Measurements from ENCODE around the gene PALD1.

The PALD1 gene

DNA sequence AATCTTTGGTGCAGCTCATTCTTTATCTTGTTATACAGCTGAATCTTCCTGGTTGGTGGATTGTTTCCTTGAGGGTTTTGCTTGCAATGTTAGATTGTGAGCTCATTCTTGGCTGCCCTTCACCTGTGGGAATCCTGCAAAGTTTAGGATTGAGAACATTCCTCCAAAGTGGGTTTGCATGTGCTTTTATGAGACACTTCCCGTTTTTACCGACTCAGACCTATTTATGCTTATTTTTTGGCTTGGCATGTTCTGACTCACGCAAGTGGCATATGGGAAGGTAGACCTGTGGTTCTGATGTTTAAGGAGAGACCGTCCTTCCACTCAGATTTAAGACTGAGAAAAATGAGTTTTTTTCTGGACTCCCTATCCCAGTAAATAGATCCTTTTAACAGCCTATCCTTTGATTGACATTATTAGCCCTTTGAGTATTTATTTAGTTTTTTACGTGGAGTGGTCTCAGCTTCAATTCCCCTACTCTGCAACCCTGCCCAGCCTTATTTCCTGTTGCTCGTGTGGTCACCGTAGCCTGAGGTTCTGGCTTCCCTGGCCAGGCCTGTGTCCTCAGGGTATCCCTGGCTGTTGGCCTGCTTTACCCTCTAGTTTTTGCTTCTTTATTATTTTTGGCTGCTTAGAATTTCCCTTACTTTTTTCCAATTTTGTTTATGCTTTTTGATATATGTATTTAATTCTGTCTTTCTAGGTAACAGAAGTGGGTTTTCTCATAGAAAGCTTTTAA, 137.4 kb downstream of the PALD1 start:
- DNase-seq, result no peak

DNA sequence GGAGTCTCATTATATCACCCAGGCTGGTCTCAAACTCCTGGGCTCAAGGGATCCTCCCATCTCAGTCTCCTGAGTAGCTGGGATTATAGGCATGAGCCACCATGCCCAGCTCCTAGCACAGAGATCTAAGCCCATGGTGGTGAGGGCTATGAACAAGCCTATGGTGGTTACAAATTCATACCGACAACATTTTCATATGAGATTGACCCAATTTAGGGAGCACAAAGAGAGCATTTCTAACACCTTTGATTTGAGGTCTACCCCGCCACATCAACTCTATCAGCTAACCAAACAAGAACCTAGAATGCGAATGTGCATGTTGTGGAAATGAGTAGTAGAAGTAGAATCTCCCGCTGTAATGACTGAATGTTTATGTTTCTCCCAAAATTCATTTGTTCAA, 138.2 kb downstream of the PALD1 start:
- no peak for DNase-seq
